PFSK-1 (cell line): ENCODE data around the gene RPS10.

Experiments used
- FOXP2 ChIP-seq: optimal IDR thresholded peaks from 2 replicates; pipeline ENCODE3; 2011; ENCODE audit warnings: borderline replicate concordance, control low read depth, inconsistent platforms; ENCODE audit not compliant: insufficient read depth; ENCODE audit errors: extremely low read length, extremely low read depth
- SIN3A ChIP-seq: IDR thresholded peaks from 2 replicates; pipeline ENCODE4 v1.6.1; 2012; ENCODE audit warnings: mild to moderate bottlenecking, low read length, moderate library complexity, borderline replicate concordance; ENCODE audit not compliant: insufficient read depth
- TAF1 ChIP-seq: IDR thresholded peaks from 2 replicates; pipeline ENCODE4 v1.6.1; 2012; ENCODE audit warnings: low read length, control low read depth, borderline replicate concordance; ENCODE audit not compliant: insufficient read depth
- TF ChIP-seq, protein P1 (sequence below), 2 experiments: IDR thresholded peaks; 2 replicates each; pipeline versions ENCODE4 v1.6.1 to v1.8.0; 2011 to 2012; ENCODE audit warnings: low read depth in 2 of 2, low read length in 2 of 2, control low read depth in 1 of 2, inconsistent platforms in 1 of 2, mild to moderate bottlenecking in 1 of 2, moderate library complexity in 1 of 2; ENCODE audit not compliant: insufficient read depth in 1 of 2

DNA sequence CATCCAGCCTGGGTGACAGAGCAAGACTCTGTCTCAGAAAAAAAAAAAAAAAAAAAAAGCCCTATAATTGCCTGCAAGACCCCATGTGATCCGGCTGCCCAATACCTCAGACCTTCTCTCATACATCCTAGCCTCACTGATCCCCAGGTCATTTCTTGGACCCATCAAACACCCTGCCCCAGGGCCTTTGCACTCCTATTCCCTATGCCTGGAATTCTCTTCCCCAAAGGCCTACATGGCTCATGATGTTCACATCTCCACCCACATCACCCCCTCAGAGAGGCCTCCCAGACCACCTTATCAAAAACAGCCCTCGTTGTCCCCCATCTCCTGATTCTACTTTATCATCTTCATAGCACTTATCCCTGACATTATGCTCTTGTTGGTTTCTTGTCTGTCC lies 48.9 kb upstream of the RPS10 start:
- TF ChIP-seq, protein P1, sequence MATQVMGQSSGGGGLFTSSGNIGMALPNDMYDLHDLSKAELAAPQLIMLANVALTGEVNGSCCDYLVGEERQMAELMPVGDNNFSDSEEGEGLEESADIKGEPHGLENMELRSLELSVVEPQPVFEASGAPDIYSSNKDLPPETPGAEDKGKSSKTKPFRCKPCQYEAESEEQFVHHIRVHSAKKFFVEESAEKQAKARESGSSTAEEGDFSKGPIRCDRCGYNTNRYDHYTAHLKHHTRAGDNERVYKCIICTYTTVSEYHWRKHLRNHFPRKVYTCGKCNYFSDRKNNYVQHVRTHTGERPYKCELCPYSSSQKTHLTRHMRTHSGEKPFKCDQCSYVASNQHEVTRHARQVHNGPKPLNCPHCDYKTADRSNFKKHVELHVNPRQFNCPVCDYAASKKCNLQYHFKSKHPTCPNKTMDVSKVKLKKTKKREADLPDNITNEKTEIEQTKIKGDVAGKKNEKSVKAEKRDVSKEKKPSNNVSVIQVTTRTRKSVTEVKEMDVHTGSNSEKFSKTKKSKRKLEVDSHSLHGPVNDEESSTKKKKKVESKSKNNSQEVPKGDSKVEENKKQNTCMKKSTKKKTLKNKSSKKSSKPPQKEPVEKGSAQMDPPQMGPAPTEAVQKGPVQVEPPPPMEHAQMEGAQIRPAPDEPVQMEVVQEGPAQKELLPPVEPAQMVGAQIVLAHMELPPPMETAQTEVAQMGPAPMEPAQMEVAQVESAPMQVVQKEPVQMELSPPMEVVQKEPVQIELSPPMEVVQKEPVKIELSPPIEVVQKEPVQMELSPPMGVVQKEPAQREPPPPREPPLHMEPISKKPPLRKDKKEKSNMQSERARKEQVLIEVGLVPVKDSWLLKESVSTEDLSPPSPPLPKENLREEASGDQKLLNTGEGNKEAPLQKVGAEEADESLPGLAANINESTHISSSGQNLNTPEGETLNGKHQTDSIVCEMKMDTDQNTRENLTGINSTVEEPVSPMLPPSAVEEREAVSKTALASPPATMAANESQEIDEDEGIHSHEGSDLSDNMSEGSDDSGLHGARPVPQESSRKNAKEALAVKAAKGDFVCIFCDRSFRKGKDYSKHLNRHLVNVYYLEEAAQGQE (IDR thresholded peaks at IDR 0.05; ENCODE audit: insufficient read depth in 1 of 2, low read depth in 2 of 2, low read length in 2 of 2) = no peak
- TF ChIP-seq FOXP2 = no peak
- TF ChIP-seq TAF1 = no peak
- no peak for TF ChIP-seq SIN3A
